Endothelial cell of hepatic sinusoid (primary cell): ENCODE measurements around the gene DPCD.

Experiments
- in situ Hi-C: cut with HindIII; loops from 2 replicates; pipeline ENCODE4 v1.10.0; 2017; ENCODE audit warnings: low sequenced_read_pairs

The DPCD gene

GRCh38 chr10:101653536-101653935, 65.4 kb downstream of the DPCD start:
- in situ Hi-C loops: no loop called here

- in situ Hi-C loops: no loop called here
Observed at GRCh38 chr10:101655570-101655969, 67.4 kb downstream of the DPCD start.

GRCh38 chr10:101656890-101657289, 68.8 kb downstream of the DPCD start:
- in situ Hi-C loops: no loop called here

GRCh38 chr10:101658975-101659374, 70.9 kb downstream of the DPCD start:
- in situ Hi-C loops: no loop called here
